HCT116 (cell line): ENCODE results near the gene ZNF93. TPM values are rescaled to one million over a fixed set of nuclear protein-coding genes. Genes with fewer than 3 reads are reported as not detected.
"Not testable (repeated sequence)": the region's sequence is repeated elsewhere in the genome, so short reads cannot be mapped to it uniquely, and the experiment has no call there.

Source experiments
- ATAC-seq: fragments of 200-7000 bp; cut with Tn5 transposase; 2 replicates; pipeline ENCODE4 v1.9.1; 2020; ENCODE audit warnings: mild to moderate bottlenecking, moderate library complexity
- BruUV-seq: library from RNA; stranded (reverse); fragments of 400-500 nt; replicated peaks from 2 replicates; lab custom pipeline; 2021; lab: Mats Ljungman, UMichigan
- CTCF ChIA-PET: fragments of 300-600 bp; sonication (Branson Sonifier 250); formaldehyde crosslinking; loops from one replicate; lab custom pipeline; 2021; ENCODE audit warnings: antibody characterized with exemption; lab: Charles Lee
- POLR2A ChIA-PET: fragments of 300-600, 350-600 bp; sonication (Branson Sonifier 250); formaldehyde crosslinking; loops from one replicate; lab custom pipeline; 2021; ENCODE audit warnings: antibody characterized with exemption; lab: Charles Lee
- RAD21 ChIA-PET, 2 experiments: fragments of 300-600 bp; sonication (Branson Sonifier 250); formaldehyde crosslinking; loops; one replicate each; lab custom pipeline; 2023; ENCODE audit warnings: low total read pairs in 2 of 2; ENCODE audit not compliant: uncharacterized antibody in 2 of 2, unreplicated experiment in 2 of 2, low non-redundant PET in 1 of 2; lab: Charles Lee
- DNase-seq: peaks from one replicate; pipeline ENCODE4 v3.0.0-alpha.2; 2010; ENCODE audit warnings: low read depth, low spot score
- H2AFZ ChIP-seq: fragments of 200-600 bp; shearing (Covaris generic), sonication (generic); 2 replicates; pipeline ENCODE4 v1.6.1; 2017; ENCODE audit warnings: low read depth, mixed run types, mixed read lengths, antibody characterized with exemption, low read length; ENCODE audit not compliant: poor library complexity, severe bottlenecking
- H3K27ac ChIP-seq: 2 replicates; pipeline ENCODE4 v1.5.1; 2012; ENCODE audit warnings: low read depth, low read length
- H3K27me3 ChIP-seq: fragments of 200-600 bp; sonication (generic); 2 replicates; pipeline ENCODE4 v1.6.1; 2016; ENCODE audit warnings: mixed run types, low read length, mixed read lengths; ENCODE audit not compliant: insufficient read depth
- H3K36me3 ChIP-seq, 2 experiments: fragments of 200-500 bp in 1 of 2; fragments of 200-600 bp in 1 of 2; sonication (Bioruptor generic) in 1 of 2; sonication (generic) in 1 of 2; 2 replicates each; pipeline versions ENCODE4 v1.5.1 to v1.6.1; 2014 to 2016; ENCODE audit warnings: low read length in 2 of 2, inconsistent platforms in 1 of 2, mixed read lengths in 1 of 2, mixed run types in 1 of 2; ENCODE audit not compliant: insufficient read depth in 2 of 2, control insufficient read depth in 1 of 2
- H3K4me1 ChIP-seq, 2 experiments: fragments of 200-600 bp in 1 of 2; sonication (generic) in 1 of 2; 2 replicates each; pipeline versions ENCODE4 v1.5.1 to v1.6.1; 2012 to 2017; ENCODE audit warnings: low read length in 2 of 2, inconsistent platforms in 1 of 2, mild to moderate bottlenecking in 1 of 2, mixed read lengths in 1 of 2, mixed run types in 1 of 2, moderate library complexity in 1 of 2; ENCODE audit not compliant: insufficient read depth in 2 of 2, control insufficient read depth in 1 of 2
- H3K4me2 ChIP-seq: fragments of 200-600 bp; sonication (generic); 2 replicates; pipeline ENCODE4 v1.6.1; 2017; ENCODE audit warnings: mixed run types, low read length, mixed read lengths
- H3K4me3 ChIP-seq, 2 experiments: fragments of 200-600 bp in 1 of 2; sonication (generic) in 1 of 2; replicated peaks in 1 of 2; 2 replicates each; pipeline ENCODE4 v1.5.1; 2011 to 2016; ENCODE audit warnings: low read length in 2 of 2, control low read depth in 1 of 2, low read depth in 1 of 2, mild to moderate bottlenecking in 1 of 2, mixed read lengths in 1 of 2, mixed run types in 1 of 2
- H3K79me2 ChIP-seq: fragments of 200-600 bp; sonication (generic); 2 replicates; pipeline ENCODE4 v1.6.1; 2017; ENCODE audit warnings: mild to moderate bottlenecking, mixed run types, low read length, moderate library complexity, mixed read lengths; ENCODE audit not compliant: insufficient read depth
- H3K9ac ChIP-seq: fragments of 200-600 bp; sonication (generic); 2 replicates; pipeline ENCODE4 v1.6.1; 2016; ENCODE audit warnings: low read length, mixed read lengths
- H3K9me2 ChIP-seq: fragments of 200-600 bp; sonication (generic), shearing (Covaris generic); 2 replicates; pipeline ENCODE4 v1.6.1; 2017; ENCODE audit warnings: mixed run types, mild to moderate bottlenecking, moderate library complexity; ENCODE audit not compliant: insufficient read depth
- H3K9me3 ChIP-seq, 2 experiments: fragments of 200-500 bp in 1 of 2; fragments of 200-600 bp in 1 of 2; sonication (Bioruptor generic) in 1 of 2; sonication (generic) in 1 of 2; 2 replicates each; pipeline ENCODE4 v1.6.1; 2014 to 2017; ENCODE audit warnings: low read length in 2 of 2, mixed read lengths in 2 of 2, inconsistent platforms in 1 of 2, low read depth in 1 of 2, mild to moderate bottlenecking in 1 of 2, mixed run types in 1 of 2, moderate library complexity in 1 of 2; ENCODE audit not compliant: control insufficient read depth in 1 of 2, insufficient read depth in 1 of 2
- H4K20me1 ChIP-seq: fragments of 200-600 bp; sonication (generic), shearing (Covaris generic); 2 replicates; pipeline ENCODE4 v1.6.1; 2017; ENCODE audit warnings: mixed run types, mild to moderate bottlenecking, moderate library complexity; ENCODE audit not compliant: insufficient read depth
- RAD21 ChIP-seq: IDR thresholded peaks from 2 replicates; pipeline ENCODE4 v1.6.1; 2012; ENCODE audit warnings: low read depth, mild to moderate bottlenecking
- intact Hi-C: fragments of 100-400 bp; cut with micrococcal nuclease; formaldehyde crosslinking; loops from 2 replicates; pipeline ENCODE4 v1.10.0; 2022
- total RNA-seq: library from RNA; stranded (reverse); gene quantifications from one replicate; pipeline ENCODE4 v1.2.1, GENCODE V29; 2021; ENCODE audit not compliant: unreplicated experiment
- TF ChIP-seq, protein P1 (sequence below), 3 experiments: fragments of 200-600 bp in 1 of 3; sonication (generic) in 1 of 3; IDR thresholded peaks in 2 of 3; conservative IDR thresholded peaks in 1 of 3; 2 replicates each; pipeline ENCODE4 v1.5.1; 2012 to 2017; ENCODE audit warnings: low read depth in 2 of 3, low read length in 2 of 3, antibody characterized with exemption in 1 of 3, borderline replicate concordance in 1 of 3, control low read depth in 1 of 3, mild to moderate bottlenecking in 1 of 3, mixed read lengths in 1 of 3, mixed run types in 1 of 3, moderate library complexity in 1 of 3; ENCODE audit not compliant: insufficient read depth in 1 of 3

The ZNF93 gene
- total RNA-seq, 1 experiment from 2014 or later = not detected

- H2AFZ ChIP-seq, BruUV-seq, CTCF ChIA-PET, H3K27ac ChIP-seq, H3K4me1 ChIP-seq, H3K9ac ChIP-seq, H3K79me2 ChIP-seq, H3K4me3 ChIP-seq, H3K27me3 ChIP-seq, H3K4me2 ChIP-seq, RAD21 ChIA-PET, ATAC-seq, H4K20me1 ChIP-seq, intact Hi-C loops, DNase-seq, H3K36me3 ChIP-seq, H3K9me2 ChIP-seq, POLR2A ChIA-PET, H3K9me3 ChIP-seq: not testable (repeated sequence)
Observed at GRCh38 chr19:19957766-19958165, 57.0 kb downstream of the ZNF93 start.

DNA sequence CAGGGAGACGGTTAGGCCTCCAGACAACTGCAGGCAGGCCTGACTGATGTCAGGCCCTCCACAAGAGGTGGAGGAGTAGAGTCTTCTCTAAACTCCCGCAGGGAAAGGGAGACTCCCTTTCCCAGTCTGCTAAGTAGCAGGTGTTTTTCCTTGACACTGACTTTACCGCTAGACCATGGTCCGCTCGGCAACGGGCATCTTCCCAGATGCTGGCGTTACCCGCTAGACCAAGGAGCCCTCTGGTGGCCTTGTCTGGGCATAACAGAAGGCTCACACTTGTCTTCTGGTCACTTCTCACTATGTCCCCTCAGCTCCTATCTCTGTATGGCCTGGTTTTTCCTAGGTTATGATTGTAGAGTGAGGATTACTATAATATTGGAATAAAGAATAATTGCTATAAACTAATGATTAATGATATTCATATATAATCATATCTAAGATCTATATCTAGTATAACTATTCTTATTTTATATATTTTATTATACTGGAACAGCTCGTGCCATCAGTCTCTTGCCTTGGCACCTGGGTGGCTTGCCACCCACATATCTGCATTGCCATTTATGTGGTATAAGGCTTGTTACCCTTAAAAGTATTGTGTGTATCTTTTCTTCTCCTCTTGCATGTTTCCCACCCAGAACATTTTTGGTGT lies 58.5 kb downstream of the ZNF93 start:
- H3K4me3 ChIP-seq, H3K27me3 ChIP-seq, ATAC-seq, H3K79me2 ChIP-seq, BruUV-seq, H3K27ac ChIP-seq, H3K36me3 ChIP-seq, POLR2A ChIA-PET, H3K9me3 ChIP-seq, H3K4me1 ChIP-seq, DNase-seq, H2AFZ ChIP-seq, intact Hi-C loops, RAD21 ChIA-PET, H3K4me2 ChIP-seq, H4K20me1 ChIP-seq, H3K9ac ChIP-seq, H3K9me2 ChIP-seq: not testable (repeated sequence)
- TF ChIP-seq, protein P1, sequence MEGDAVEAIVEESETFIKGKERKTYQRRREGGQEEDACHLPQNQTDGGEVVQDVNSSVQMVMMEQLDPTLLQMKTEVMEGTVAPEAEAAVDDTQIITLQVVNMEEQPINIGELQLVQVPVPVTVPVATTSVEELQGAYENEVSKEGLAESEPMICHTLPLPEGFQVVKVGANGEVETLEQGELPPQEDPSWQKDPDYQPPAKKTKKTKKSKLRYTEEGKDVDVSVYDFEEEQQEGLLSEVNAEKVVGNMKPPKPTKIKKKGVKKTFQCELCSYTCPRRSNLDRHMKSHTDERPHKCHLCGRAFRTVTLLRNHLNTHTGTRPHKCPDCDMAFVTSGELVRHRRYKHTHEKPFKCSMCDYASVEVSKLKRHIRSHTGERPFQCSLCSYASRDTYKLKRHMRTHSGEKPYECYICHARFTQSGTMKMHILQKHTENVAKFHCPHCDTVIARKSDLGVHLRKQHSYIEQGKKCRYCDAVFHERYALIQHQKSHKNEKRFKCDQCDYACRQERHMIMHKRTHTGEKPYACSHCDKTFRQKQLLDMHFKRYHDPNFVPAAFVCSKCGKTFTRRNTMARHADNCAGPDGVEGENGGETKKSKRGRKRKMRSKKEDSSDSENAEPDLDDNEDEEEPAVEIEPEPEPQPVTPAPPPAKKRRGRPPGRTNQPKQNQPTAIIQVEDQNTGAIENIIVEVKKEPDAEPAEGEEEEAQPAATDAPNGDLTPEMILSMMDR (IDR thresholded peaks at IDR 0.05 in 2 of 3, conservative IDR thresholded peaks at IDR 0.05 in 1 of 3; ENCODE audit: borderline replicate concordance in 1 of 3, insufficient read depth in 1 of 3, low read depth in 2 of 3, low read length in 2 of 3) = peak in 2 of 3 experiments; percentile 32 to 57; a peak in 3 of 6 replicates
- TF ChIP-seq RAD21 = peak; percentile 38; the same call in 1 of the 2 replicates
- CTCF ChIA-PET = interaction anchor here (0.8 kb wide), 1 partner anchor 426 kb away, joined by 3 read pairs; no protein-coding TSS in a partner anchor
